HEK293 (cell line): ENCODE measurements around the gene MED29.
A peak's percentile ranks its signal among the peaks of the same experiment; 100 is the strongest.

Experiments
- BCL11A ChIP-seq: fragments of 450-650 bp; formaldehyde crosslinking; IDR thresholded peaks from 2 replicates; pipeline ENCODE4 v1.5.1; 2016; ENCODE audit warnings: low read depth, missing biosample characterization, missing genetic modification characterization
- BCL11B ChIP-seq: fragments of 450-650 bp; formaldehyde crosslinking; IDR thresholded peaks from 2 replicates; pipeline ENCODE4 v1.5.1; 2016; ENCODE audit warnings: low read depth, missing biosample characterization, missing genetic modification characterization
- KLF1 ChIP-seq: fragments of 450-650 bp; formaldehyde crosslinking; IDR thresholded peaks from 2 replicates; pipeline ENCODE4 v1.5.1; 2016; ENCODE audit warnings: missing biosample characterization, missing genetic modification characterization
- KLF17 ChIP-seq: fragments of 450-650 bp; formaldehyde crosslinking; IDR thresholded peaks from 2 replicates; pipeline ENCODE4 v1.5.1; 2016; ENCODE audit warnings: missing biosample characterization, missing genetic modification characterization
- KLF8 ChIP-seq: fragments of 450-650 bp; formaldehyde crosslinking; IDR thresholded peaks from 2 replicates; pipeline ENCODE4 v1.5.1; 2016; ENCODE audit warnings: missing biosample characterization, missing genetic modification characterization
- MZF1 ChIP-seq: fragments of 450-650 bp; formaldehyde crosslinking; IDR thresholded peaks from 2 replicates; pipeline ENCODE4 v1.5.1; 2017; ENCODE audit warnings: missing biosample characterization, missing genetic modification characterization, borderline replicate concordance
- PRDM10 ChIP-seq: fragments of 450-650 bp; formaldehyde crosslinking; IDR thresholded peaks from 2 replicates; pipeline ENCODE4 v1.5.1; 2016; ENCODE audit warnings: missing biosample characterization, missing genetic modification characterization
- REPIN1 ChIP-seq: fragments of 450-650 bp; formaldehyde crosslinking; IDR thresholded peaks from 2 replicates; pipeline ENCODE4 v1.5.1; 2017; ENCODE audit warnings: missing biosample characterization, missing genetic modification characterization, low read depth
- SP7 ChIP-seq: fragments of 450-650 bp; formaldehyde crosslinking; IDR thresholded peaks from 2 replicates; pipeline ENCODE4 v1.5.1; 2016; ENCODE audit warnings: missing biosample characterization, missing genetic modification characterization
- ZBTB20 ChIP-seq: fragments of 450-650 bp; formaldehyde crosslinking; IDR thresholded peaks from 2 replicates; pipeline ENCODE4 v1.5.1; 2016; ENCODE audit warnings: missing biosample characterization, missing genetic modification characterization
- ZFHX2 ChIP-seq: fragments of 450-650 bp; formaldehyde crosslinking; conservative IDR thresholded peaks from 2 replicates; pipeline ENCODE4 v1.5.1; 2016; ENCODE audit warnings: missing biosample characterization, missing genetic modification characterization
- ZNF112 ChIP-seq: fragments of 450-650 bp; formaldehyde crosslinking; IDR thresholded peaks from 2 replicates; pipeline ENCODE4 v1.5.0; 2017; ENCODE audit warnings: missing biosample characterization, missing genetic modification characterization
- ZNF148 ChIP-seq: fragments of 450-650 bp; formaldehyde crosslinking; IDR thresholded peaks from 2 replicates; pipeline ENCODE4 v1.5.0; 2017; ENCODE audit warnings: missing biosample characterization, missing genetic modification characterization, borderline replicate concordance
- ZNF341 ChIP-seq: fragments of 450-650 bp; formaldehyde crosslinking; IDR thresholded peaks from 2 replicates; pipeline ENCODE4; 2016; ENCODE audit warnings: low read depth, missing biosample characterization, missing genetic modification characterization
- ZNF362 ChIP-seq: fragments of 450-650 bp; formaldehyde crosslinking; IDR thresholded peaks from 2 replicates; pipeline ENCODE4 v1.5.1; 2016; ENCODE audit warnings: missing biosample characterization, missing genetic modification characterization
- ZNF514 ChIP-seq: fragments of 450-650 bp; formaldehyde crosslinking; IDR thresholded peaks from 2 replicates; pipeline ENCODE4 v1.5.1; 2016; ENCODE audit warnings: missing biosample characterization, missing genetic modification characterization
- ZNF549 ChIP-seq: fragments of 450-650 bp; IDR thresholded peaks from 2 replicates; pipeline ENCODE4 v1.5.1; 2018; ENCODE audit warnings: missing biosample characterization, missing genetic modification characterization, mild to moderate bottlenecking, inconsistent platforms, moderate library complexity
- ZNF596 ChIP-seq: fragments of 450-650 bp; IDR thresholded peaks from 2 replicates; pipeline ENCODE4 v1.5.0; 2018; ENCODE audit warnings: missing biosample characterization, mild to moderate bottlenecking, missing genetic modification characterization, moderate library complexity
- ZNF664 ChIP-seq: fragments of 450-650 bp; formaldehyde crosslinking; IDR thresholded peaks from 2 replicates; pipeline ENCODE4 v1.5.1; 2016; ENCODE audit warnings: missing biosample characterization, missing genetic modification characterization
- ZNF707 ChIP-seq: fragments of 450-650 bp; formaldehyde crosslinking; IDR thresholded peaks from 2 replicates; pipeline ENCODE4 v1.5.1; 2016; ENCODE audit warnings: missing biosample characterization, missing genetic modification characterization
- ZNF747 ChIP-seq: fragments of 450-650 bp; formaldehyde crosslinking; IDR thresholded peaks from 2 replicates; pipeline ENCODE4 v1.5.1; 2016; ENCODE audit warnings: missing biosample characterization, missing genetic modification characterization
- TF ChIP-seq, protein P1 (sequence below): fragments of 450-650 bp; formaldehyde crosslinking; conservative IDR thresholded peaks from 2 replicates; pipeline ENCODE4 v1.5.1; 2016; ENCODE audit warnings: low read depth, missing biosample characterization, missing genetic modification characterization
- TF ChIP-seq, protein P2 (sequence below): fragments of 450-650 bp; formaldehyde crosslinking; IDR thresholded peaks from 2 replicates; pipeline ENCODE4 v1.5.1; 2016; ENCODE audit warnings: missing biosample characterization, missing genetic modification characterization
- TF ChIP-seq, protein P3 (sequence below): fragments of 450-650 bp; formaldehyde crosslinking; IDR thresholded peaks from 2 replicates; pipeline ENCODE4 v1.5.1; 2016; ENCODE audit warnings: missing biosample characterization, missing genetic modification characterization, low read depth

Gene MED29

GRCh38 chr19:39435499-39436349, 44.5 kb downstream of the MED29 start, which contains the start of gene RPS16 (continued):
- TF ChIP-seq ZNF148 (tag by site-specific recombination) (peak; percentile 54; the same call in 1 of the 2 replicates), ZNF747 (tag by site-specific recombination) (no peak), KLF8 (tag by site-specific recombination) (peak; percentile 100), KLF1 (tag by site-specific recombination) (peak; percentile 93), MZF1 (no peak), ZBTB20 (peak; percentile 71), ZNF362 (no peak), ZNF341 (tag by site-specific recombination) (peak; percentile 81), ZNF596 (tag by site-specific recombination) (no peak), REPIN1 (tag by site-specific recombination) (peak; percentile 87), BCL11B (peak; percentile 94), PRDM10 (tag by site-specific recombination) (peak; percentile 94), ZNF549 (tag by site-specific recombination) (no peak), ZNF112 (tag by site-specific recombination) (no peak), SP7 (peak; percentile 91), ZNF664 (tag by site-specific recombination) (no peak), ZNF514 (tag by site-specific recombination) (no peak), ZNF707 (tag by site-specific recombination) (no peak), ZFHX2 (tag by site-specific recombination) (peak; percentile 92), KLF17 (tag by site-specific recombination) (peak; percentile 65), BCL11A (tag by site-specific recombination) (peak; percentile 79)
- TF ChIP-seq, protein P1, sequence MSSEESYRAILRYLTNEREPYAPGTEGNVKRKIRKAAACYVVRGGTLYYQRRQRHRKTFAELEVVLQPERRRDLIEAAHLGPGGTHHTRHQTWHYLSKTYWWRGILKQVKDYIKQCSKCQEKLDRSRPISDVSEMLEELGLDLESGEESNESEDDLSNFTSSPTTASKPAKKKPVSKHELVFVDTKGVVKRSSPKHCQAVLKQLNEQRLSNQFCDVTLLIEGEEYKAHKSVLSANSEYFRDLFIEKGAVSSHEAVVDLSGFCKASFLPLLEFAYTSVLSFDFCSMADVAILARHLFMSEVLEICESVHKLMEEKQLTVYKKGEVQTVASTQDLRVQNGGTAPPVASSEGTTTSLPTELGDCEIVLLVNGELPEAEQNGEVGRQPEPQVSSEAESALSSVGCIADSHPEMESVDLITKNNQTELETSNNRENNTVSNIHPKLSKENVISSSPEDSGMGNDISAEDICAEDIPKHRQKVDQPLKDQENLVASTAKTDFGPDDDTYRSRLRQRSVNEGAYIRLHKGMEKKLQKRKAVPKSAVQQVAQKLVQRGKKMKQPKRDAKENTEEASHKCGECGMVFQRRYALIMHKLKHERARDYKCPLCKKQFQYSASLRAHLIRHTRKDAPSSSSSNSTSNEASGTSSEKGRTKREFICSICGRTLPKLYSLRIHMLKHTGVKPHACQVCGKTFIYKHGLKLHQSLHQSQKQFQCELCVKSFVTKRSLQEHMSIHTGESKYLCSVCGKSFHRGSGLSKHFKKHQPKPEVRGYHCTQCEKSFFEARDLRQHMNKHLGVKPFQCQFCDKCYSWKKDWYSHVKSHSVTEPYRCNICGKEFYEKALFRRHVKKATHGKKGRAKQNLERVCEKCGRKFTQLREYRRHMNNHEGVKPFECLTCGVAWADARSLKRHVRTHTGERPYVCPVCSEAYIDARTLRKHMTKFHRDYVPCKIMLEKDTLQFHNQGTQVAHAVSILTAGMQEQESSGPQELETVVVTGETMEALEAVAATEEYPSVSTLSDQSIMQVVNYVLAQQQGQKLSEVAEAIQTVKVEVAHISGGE (tag by site-specific recombination): peak; percentile 92
- TF ChIP-seq, protein P2, sequence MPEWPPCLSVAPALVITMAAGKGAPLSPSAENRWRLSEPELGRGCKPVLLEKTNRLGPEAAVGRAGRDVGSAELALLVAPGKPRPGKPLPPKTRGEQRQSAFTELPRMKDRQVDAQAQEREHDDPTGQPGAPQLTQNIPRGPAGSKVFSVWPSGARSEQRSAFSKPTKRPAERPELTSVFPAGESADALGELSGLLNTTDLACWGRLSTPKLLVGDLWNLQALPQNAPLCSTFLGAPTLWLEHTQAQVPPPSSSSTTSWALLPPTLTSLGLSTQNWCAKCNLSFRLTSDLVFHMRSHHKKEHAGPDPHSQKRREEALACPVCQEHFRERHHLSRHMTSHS (tag by site-specific recombination): no peak; the same call in 1 of the 2 replicates
- TF ChIP-seq, protein P3, sequence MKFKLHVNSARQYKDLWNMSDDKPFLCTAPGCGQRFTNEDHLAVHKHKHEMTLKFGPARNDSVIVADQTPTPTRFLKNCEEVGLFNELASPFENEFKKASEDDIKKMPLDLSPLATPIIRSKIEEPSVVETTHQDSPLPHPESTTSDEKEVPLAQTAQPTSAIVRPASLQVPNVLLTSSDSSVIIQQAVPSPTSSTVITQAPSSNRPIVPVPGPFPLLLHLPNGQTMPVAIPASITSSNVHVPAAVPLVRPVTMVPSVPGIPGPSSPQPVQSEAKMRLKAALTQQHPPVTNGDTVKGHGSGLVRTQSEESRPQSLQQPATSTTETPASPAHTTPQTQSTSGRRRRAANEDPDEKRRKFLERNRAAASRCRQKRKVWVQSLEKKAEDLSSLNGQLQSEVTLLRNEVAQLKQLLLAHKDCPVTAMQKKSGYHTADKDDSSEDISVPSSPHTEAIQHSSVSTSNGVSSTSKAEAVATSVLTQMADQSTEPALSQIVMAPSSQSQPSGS (tag by site-specific recombination): no peak
